KBM-7 (cell line): ENCODE results near the gene DLGAP4.
A peak's percentile ranks its signal among the peaks of the same experiment; 100 is the strongest.

ENCODE experiments used
- DNase-seq: peaks from one replicate; pipeline ENCODE4 v3.0.0-alpha.2; 2015
- in situ Hi-C: fragments of 300-500 bp; cut with MboI; formaldehyde crosslinking; loops from 2 replicates; pipeline ENCODE4 v1.14.3; 2020; ENCODE audit warnings: low sequenced_read_pairs, low pct_unique_long_range_greater_than_20kb, mixed read lengths

DLGAP4 gene

GRCh38 chr20:36305602-36306551 lies at the start of gene DLGAP4:
DLGAP4 (plus strand) TSS chr20:36306339; CDS start chr20:36431718, 125,379 bp downstream.
- in situ Hi-C loops: no loop called here
- no peak for DNase-seq

DNA sequence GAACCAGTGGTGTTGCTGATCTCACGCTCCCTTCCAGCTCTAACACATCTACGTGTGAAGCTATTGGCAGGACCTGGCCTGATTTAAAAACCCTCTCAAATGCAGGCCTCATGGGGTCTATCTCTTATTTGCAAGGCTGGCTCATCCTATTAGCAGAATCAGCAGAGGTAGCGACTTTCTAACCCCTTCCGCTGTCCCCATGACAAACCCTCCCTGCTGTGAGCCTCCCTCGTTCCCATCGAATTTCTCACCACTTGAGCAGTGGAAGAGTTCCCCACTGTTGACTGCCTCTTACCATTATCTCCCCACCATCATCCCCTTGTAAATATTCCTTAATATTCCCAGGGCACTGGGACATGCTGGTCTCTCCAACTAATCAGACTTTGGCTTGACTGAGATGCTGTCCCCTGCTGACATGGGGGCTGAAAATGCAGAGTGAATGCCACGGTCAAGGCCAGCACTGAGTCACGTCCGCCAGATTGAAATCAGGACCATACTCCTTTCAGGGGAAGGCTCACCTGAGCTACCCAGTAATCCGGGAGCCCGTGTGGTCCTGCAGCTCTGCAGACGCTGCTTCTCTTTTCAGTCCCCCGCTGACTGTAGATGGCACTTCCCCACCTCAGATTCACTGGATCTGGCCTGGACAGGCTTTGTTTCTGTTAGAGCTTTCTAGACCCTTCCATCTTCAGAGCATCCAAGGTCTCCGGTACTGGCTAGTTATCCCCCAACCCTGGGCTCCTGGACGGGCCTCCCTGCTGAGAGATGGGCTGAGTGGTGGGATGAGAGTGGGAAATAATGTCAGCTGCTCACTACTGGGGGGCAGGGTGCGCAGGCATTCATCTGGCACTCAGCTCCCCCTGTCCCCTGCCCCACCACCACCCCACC lies 46.7 kb upstream of the DLGAP4 start:
- in situ Hi-C loops: no loop called here
- DNase-seq: no peak

DNA sequence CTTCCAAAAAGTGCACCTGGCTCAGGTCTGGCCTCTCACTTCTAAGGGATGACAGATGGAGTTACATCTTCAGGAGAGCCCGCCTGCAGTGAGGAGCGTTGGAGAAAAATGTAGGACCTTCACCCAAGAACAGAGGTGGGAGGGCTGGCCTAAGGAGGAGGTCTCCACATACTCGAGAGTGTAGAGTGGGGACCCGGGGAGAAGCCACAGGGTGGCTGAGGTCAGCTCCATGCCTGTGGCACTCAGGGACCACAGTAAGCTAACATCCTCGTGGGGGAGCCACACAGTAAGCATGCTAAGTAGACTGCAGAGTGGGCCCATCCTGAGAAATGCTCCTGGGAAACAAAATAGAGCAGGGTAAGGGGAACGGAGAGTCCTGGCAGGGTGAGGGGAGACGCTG lies 45.8 kb upstream of the DLGAP4 start:
- in situ Hi-C loops: no loop called here

DNA sequence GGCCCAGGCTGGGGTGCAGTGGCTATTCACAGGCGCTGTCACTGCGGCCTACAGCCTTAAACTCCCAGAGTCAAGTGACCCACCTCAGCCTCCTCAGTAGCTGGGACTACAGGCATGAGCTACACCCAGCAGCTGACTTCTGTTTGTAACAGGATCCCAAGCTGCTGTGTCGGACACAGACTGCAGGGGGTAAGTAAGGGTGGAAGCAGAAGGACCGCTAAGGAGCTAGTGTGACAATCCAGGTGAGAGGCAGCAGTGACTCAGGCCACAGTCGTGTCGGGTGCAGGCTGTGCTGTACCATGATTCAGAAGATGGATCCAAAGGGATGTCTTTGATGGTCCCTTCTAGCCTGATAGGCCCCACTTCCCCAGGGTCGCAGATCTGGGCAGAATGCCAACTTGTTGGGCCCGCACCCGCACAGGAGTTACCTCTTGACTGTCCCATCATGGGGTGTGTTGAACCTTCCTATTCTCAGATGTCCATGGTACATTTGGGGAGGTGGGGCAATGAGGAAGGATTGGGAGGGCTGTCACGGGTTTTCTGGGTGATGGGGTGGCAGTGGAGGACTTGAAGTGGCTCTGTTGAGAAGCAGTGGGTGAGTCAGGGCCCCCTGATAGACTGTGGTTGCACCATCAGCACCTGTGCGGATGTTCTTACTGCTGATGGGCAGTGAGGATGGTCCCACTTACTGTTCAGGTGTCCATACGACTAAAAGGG lies 44.6 kb upstream of the DLGAP4 start:
- no peak for DNase-seq
- in situ Hi-C loops: no loop called here

More for the DNA sequence above, 45.8 kb upstream of the DLGAP4 start:
- no peak for DNase-seq

DNA sequence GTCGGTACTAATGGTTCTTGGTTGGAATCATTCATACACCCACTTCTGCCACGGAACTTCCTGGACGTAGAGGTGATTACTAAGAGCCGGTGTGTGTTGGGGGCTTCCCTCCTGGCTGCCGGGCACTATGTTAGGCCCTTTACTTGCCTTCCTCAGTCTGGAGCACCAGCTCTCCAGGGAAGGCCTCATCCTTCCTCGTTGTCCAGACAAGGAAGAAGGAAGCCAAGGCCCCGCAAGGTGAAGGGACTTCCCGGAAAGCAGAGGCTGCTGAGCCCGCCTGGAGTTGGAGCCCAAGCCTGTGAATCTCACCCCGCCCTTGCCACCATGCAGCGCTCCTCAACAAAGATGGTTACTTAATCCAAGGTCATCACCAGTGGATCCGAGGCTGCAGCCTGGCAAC lies 43.7 kb upstream of the DLGAP4 start:
- in situ Hi-C loops: no loop called here

DNA sequence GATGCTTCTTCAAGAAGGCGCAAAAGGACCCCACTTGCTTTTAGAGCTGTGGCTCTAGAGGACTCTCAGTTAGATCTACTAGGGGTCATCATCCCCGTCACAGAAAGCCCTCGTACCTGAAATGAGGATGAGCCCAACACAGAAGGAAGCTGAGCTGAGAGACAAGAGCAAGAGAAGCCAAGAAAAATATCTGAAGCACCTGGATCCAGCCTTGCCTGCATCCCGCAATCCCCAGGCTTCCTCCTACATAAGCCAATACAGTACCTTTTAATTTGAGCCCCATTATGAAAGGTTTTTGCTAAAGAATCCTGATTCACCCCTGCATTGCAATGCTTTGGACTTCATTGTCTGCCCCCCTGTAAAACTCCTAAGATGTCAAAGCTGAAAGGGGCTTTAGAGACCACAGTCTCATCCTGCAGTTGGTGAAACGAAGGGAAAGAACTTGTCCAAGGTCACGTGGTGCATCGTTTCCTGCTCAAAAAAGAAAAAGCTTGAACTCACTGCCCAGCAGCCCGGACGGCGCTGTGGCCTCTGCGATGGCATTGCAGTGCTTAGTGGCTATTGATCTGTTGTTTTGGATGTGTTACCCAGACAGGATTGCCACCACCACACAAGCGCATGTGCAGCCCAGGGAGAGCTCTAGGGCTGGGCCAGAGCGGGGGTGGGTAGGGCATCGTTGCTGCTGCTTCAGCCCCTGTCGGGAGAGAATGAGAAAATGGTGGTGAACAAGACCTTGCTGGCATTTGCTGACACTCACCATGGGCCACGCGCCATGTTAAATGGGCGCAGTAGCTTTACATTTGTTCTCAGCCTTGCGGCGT lies 41.5 kb upstream of the DLGAP4 start:
- in situ Hi-C loops: no loop called here

More for the DNA sequence above, 43.7 kb upstream of the DLGAP4 start:
- no peak for DNase-seq

DNA sequence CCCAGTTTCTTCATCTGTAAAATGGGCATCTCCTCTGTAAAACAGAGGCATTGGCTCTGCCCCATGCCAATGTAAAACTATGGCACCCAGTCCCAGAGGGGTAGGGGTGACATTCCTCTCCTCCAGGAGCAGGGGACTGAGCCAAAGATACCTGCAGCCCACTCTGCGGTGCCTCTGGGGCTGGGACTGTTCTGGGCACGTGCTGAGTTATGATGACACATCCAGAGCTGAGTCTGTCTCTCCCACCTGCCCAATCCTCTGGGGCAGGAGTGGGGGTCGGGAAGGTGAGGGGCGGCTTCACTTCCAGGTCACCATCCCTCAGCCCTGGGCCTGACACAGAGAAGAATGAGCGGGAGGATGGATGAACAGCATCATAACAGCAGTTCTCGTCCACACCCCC lies 40.0 kb upstream of the DLGAP4 start:
- no peak for DNase-seq
- in situ Hi-C loops: no loop called here

More for the DNA sequence above, 41.5 kb upstream of the DLGAP4 start:
- no peak for DNase-seq

DNA sequence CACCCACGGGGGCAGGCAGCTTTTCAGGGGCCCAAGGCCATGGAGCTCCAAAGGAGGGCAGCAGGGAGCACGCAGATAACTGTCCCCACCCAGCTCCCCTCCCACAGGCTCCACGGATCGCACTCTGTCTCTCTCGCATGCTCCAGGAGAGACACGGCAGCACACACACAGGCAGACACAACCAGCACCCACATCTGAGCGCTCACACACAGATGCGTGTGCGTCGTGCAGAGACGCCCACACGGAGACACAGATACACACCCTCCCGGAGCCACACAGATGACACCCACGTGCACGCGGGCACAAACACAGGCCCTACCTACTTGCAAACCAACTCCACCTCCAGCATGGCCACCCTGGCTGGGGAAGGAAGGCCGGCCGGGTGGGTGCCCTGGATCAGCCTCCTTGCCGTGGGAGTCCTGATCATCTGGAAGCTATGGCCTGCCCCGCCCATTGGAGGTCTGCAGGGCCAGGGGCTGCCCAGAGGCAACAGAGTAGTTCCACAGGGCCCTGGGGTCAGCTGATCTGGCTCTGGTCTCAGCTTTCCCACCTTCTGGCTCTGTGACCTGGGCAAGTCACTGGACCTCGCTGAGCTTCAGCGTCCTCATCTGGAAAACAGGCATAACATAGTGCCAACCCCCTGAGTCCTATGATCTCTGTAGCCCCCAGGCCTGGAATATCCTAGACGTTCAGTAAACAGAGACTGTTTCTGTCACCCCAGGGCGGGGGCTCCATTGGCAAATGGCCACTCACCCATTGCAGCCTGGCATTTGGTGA lies 38.3 kb upstream of the DLGAP4 start:
- in situ Hi-C loops: no loop called here
- no peak for DNase-seq

- no peak for DNase-seq
- in situ Hi-C loops: no loop called here
These were observed 37.4 kb upstream of the DLGAP4 start for GRCh38 chr20:36268440-36269342.

GRCh38 chr20:36269507-36269906 lies 36.6 kb upstream of the DLGAP4 start:
- no peak for DNase-seq
- in situ Hi-C loops: no loop called here

DNA sequence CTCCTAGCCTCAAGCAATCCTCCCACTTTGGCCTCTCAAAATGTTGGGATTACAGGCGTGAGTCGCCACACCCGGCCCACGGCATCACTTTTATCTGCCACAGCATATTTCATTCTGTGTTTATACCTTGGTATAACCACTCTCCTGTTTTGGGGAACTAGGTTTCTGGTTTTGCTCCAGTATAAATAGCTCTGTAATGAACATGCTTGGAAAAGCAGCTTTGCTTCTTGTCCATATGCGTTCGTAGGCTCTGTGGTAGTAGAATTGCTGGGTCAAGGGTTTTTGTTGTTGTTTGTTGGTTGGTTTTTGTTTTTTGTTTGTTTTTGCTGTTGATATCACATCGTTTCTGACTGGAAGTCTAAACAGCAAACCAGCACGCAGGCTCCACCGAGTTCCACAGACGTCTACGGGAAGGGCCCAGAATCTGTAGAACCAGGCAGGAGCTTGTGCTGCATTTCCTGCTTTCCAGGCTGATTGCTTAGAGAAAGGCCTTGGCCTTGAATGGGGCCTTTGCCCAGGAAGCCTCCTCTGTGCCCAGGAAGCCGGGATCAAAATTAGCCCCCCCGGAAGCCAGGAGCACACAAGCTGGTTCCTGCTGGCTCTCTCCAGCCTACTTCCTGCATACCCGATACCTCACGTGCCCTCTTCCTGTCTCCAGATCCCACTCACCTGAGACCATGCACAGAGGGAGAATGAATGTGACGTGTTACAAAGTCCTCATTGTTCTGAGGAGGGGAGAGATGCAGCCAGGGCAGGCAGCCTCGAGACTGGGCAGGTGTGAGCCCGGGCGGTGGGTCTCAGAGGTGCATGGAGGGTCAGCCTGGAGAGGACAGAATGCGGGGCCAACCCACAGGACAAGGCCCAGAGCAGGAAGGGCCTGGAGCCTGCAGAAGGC lies 35.1 kb upstream of the DLGAP4 start:
- no peak for DNase-seq
- in situ Hi-C loops: no loop called here

- DNase-seq: no peak
- in situ Hi-C loops: no loop called here
These were observed 34.2 kb upstream of the DLGAP4 start for GRCh38 chr20:36271639-36272546.

DNA sequence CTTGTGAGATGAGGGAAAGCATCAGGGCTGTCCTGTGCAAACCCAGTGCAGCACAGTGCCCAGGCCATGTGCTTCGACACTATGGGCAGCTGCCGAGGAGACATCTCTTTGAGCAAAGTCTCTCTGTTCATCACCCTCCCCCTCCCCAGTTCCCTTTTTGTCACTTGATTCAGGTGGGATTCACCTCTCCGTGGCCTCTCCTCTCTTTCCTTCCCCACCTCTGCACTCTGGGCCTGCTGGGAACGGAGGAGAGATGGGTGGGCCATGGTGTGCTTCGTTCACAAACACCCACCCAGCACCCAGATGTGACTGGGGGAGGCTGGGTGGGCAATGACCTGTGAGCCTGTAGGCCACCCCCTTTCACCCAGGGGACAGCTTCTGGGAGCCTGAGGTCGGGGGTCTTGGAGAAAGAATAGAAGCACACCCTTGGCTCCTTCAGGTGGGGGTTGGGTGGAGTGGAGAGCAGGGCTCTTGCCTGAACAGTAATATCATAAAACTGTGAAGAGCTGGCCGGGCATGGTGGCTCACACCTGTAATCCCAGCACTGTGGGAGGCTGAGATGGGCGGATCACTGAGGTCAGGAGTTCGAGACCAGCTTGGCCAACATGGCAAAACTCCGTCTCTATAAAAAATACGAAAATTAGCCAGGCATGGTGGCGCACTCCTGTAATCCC lies 33.5 kb upstream of the DLGAP4 start:
- in situ Hi-C loops: no loop called here
- DNase-seq: no peak

GRCh38 chr20:36273414-36274180 lies 32.5 kb upstream of the DLGAP4 start:
- peak; percentile 28 for DNase-seq
- in situ Hi-C loops: no loop called here
